Endodermal cell (in vitro differentiated cells): Measurements from ENCODE around the gene SLC5A2. TPM values are rescaled to one million over a fixed set of nuclear protein-coding genes. Genes with fewer than 3 reads are reported as not detected.
"Not testable (repeated sequence)": the region's sequence is repeated elsewhere in the genome, so short reads cannot be mapped to it uniquely, and the experiment has no call there.

Experiments
- DNase-seq: peaks from one replicate; pipeline ENCODE4 v3.0.0-alpha.2; 2017
- H3K27ac ChIP-seq: 2 replicates; pipeline ENCODE4 v1.5.1; 2013; ENCODE audit warnings: mild to moderate bottlenecking, low read depth, low read length, moderate library complexity
- H3K27me3 ChIP-seq: 2 replicates; pipeline ENCODE4 v1.6.1; 2013; ENCODE audit warnings: mild to moderate bottlenecking, low read length, moderate library complexity; ENCODE audit not compliant: insufficient read depth, control insufficient read depth, poor library complexity, severe bottlenecking
- H3K36me3 ChIP-seq: 2 replicates; pipeline ENCODE4 v1.7.0; 2013; ENCODE audit warnings: mild to moderate bottlenecking, low read length, moderate library complexity; ENCODE audit not compliant: control insufficient read depth, insufficient read depth
- H3K4me1 ChIP-seq: one replicate; pipeline ENCODE4 v1.7.0; 2013; ENCODE audit warnings: low read length; ENCODE audit not compliant: control insufficient read depth, insufficient read depth
- H3K4me3 ChIP-seq: 2 replicates; pipeline ENCODE4 v1.5.1; 2013; ENCODE audit warnings: mild to moderate bottlenecking, low read length, moderate library complexity
- H3K9ac ChIP-seq: 2 replicates; pipeline ENCODE4 v1.6.1; 2013; ENCODE audit warnings: mild to moderate bottlenecking, low read length, moderate library complexity; ENCODE audit not compliant: poor library complexity, severe bottlenecking; ENCODE audit errors: extremely low read depth
- H3K9me3 ChIP-seq: 2 replicates; pipeline ENCODE4 v1.6.1; 2013; ENCODE audit warnings: mild to moderate bottlenecking, low read length, moderate library complexity; ENCODE audit not compliant: control insufficient read depth
- H3K27ac Mint-ChIP-seq: 2 replicates; pipeline ENCODE4 v1.8.0; 2020; ENCODE audit warnings: mixed read lengths
- H3K27me3 Mint-ChIP-seq: 2 replicates; pipeline ENCODE4 v1.8.0; 2021; ENCODE audit warnings: mild to moderate bottlenecking, mixed read lengths; ENCODE audit not compliant: insufficient read depth
- H3K36me3 Mint-ChIP-seq: 2 replicates; pipeline ENCODE4 v1.8.0; 2020; ENCODE audit warnings: low read depth, mixed read lengths
- H3K4me1 Mint-ChIP-seq: 2 replicates; pipeline ENCODE4 v1.8.0; 2020; ENCODE audit warnings: mixed read lengths
- H3K4me3 Mint-ChIP-seq: 2 replicates; pipeline ENCODE4 v1.8.0; 2020; ENCODE audit warnings: mild to moderate bottlenecking, moderate library complexity, mixed read lengths
- H3K9me3 Mint-ChIP-seq: 2 replicates; pipeline ENCODE4 v1.8.0; 2020; ENCODE audit warnings: mild to moderate bottlenecking, mixed read lengths
- WGBS, 2 experiments: methylation state at CpG; one replicate each; pipeline versions ENCODE4 v1.1.5 to v1.1.7; 2013; ENCODE audit warnings: missing lambda C conversion rate in 2 of 2, mixed read lengths in 1 of 2; ENCODE audit not compliant: insufficient coverage in 1 of 2, insufficient read length in 1 of 2; 5-methylcytosine and 5-hydroxymethylcytosine counted together
- total RNA-seq, 2 donors: library from RNA; stranded (reverse); fragmentation: NEBNext Ultra II Directional in 1 of 2; extraction: Animal tissue kit (Norgen Biotek cat#: 25700) in 1 of 2; gene quantifications; 2 replicates in 1 of 2; 3 replicates in 1 of 2; pipeline ENCODE4 v1.2.1, GENCODE V29; 2021
- TF ChIP-seq, protein P1 (sequence below): fragments of 200-600 bp; sonication (generic); conservative IDR thresholded peaks from 2 replicates; pipeline ENCODE4 v1.5.0; 2021; ENCODE audit warnings: antibody characterized with exemption, mild to moderate bottlenecking

The SLC5A2 gene
- total RNA-seq, 2 donors from 2014 or later = 0.22 to 0.24 TPM

DNA sequence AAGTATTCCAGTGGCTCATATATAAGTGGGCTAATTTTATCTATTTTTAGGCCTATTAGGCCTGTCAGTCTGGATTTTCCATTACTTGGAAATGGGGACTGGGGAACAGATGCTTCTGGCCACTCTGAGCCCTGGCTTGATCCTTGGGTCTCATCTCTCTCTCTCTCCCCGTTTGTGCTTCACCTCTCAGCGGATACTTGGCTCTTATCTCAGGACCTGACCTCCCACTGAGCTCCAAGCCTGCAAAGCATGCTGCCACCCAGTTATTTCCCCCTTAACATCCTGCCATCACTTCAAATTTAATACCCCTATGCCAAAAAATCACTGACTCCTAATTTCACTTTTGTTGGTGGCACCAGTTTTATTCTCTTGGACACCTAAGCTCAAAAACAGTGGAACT, 44.5 kb upstream of the SLC5A2 start:
- no peaks in the 10 kb centered on the region for H3K36me3 Mint-ChIP-seq
- Histone ChIP-seq H3K9me3 (no peaks in the 10 kb centered on the region), H3K27ac (no peak overlapping the region), H3K4me3 (no peak overlapping the region), H3K4me1 (no peaks in the 10 kb centered on the region), H3K36me3 (no peaks in the 10 kb centered on the region), H3K27me3 (no peaks in the 10 kb centered on the region), H3K9ac (no peak overlapping the region)
- 26 to 52% methylated on average over 2 of the region's 2 CpGs for WGBS, 2 experiments
- peak; percentile 63 for DNase-seq
- peaks cover 17% of the 10 kb centered on the region for H3K27me3 Mint-ChIP-seq
- H3K4me1 Mint-ChIP-seq = peaks cover 5% of the 10 kb centered on the region
- H3K4me3 Mint-ChIP-seq = no peak overlapping the region
- no peaks in the 10 kb centered on the region for H3K9me3 Mint-ChIP-seq
- TF ChIP-seq, protein P1, sequence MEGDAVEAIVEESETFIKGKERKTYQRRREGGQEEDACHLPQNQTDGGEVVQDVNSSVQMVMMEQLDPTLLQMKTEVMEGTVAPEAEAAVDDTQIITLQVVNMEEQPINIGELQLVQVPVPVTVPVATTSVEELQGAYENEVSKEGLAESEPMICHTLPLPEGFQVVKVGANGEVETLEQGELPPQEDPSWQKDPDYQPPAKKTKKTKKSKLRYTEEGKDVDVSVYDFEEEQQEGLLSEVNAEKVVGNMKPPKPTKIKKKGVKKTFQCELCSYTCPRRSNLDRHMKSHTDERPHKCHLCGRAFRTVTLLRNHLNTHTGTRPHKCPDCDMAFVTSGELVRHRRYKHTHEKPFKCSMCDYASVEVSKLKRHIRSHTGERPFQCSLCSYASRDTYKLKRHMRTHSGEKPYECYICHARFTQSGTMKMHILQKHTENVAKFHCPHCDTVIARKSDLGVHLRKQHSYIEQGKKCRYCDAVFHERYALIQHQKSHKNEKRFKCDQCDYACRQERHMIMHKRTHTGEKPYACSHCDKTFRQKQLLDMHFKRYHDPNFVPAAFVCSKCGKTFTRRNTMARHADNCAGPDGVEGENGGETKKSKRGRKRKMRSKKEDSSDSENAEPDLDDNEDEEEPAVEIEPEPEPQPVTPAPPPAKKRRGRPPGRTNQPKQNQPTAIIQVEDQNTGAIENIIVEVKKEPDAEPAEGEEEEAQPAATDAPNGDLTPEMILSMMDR = no peak
- no peak overlapping the region for H3K27ac Mint-ChIP-seq

DNA sequence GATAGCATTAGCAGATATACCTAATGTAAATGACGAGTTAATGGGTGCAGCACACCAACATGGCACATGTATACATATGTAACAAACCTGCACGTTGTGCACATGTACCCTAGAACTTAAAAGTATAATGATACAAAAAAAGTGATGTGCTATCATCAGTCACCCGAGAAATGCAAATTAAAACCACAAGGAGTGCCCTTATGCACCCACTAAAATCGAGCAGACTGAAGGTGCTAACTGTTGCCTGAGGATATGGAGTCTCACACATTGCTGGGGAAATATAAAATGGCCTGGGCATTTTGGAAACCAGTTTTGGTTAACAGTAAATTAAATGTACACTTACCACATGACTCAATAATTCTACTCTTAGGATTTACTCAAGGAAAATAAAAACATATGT, 43.9 kb upstream of the SLC5A2 start:
- 86 to 93% methylated on average over 2 of the region's 4 CpGs for WGBS, 2 experiments
- H3K9me3 Mint-ChIP-seq, H3K9me3 ChIP-seq, H3K27ac ChIP-seq, H3K27me3 ChIP-seq, H3K4me3 ChIP-seq, H3K36me3 ChIP-seq, H3K4me3 Mint-ChIP-seq, DNase-seq, H3K4me1 ChIP-seq, H3K4me1 Mint-ChIP-seq, H3K27ac Mint-ChIP-seq, H3K9ac ChIP-seq, H3K36me3 Mint-ChIP-seq: not testable (repeated sequence)
- peaks cover 15% of the 10 kb centered on the region for H3K27me3 Mint-ChIP-seq

DNA sequence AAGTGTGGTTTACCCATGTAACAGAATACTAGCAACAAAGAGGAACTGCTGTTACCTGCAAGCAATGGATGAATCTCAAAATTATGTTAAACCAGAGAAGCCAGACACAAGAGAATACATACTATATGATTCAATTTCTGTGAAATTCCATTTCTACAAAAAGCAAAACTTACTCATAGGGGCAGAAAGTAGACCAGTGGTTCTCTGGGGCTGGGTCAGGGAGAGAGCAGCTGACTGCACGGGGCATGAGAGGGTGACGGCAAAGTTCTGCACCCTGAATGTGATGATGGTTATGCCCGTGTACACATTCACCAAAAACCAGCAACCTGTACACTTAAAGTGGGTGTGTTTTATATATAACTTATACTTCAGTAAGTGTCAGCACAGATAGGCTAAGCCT, 43.4 kb upstream of the SLC5A2 start:
- Mint-ChIP-seq H3K36me3 (no peaks in the 10 kb centered on the region), H3K27me3 (peaks cover 17% of the 10 kb centered on the region), H3K27ac (no peak overlapping the region), H3K9me3 (no peaks in the 10 kb centered on the region), H3K4me3 (no peak overlapping the region), H3K4me1 (peaks cover 5% of the 10 kb centered on the region)
- Histone ChIP-seq H3K4me3 (no peak overlapping the region), H3K36me3 (no peaks in the 10 kb centered on the region), H3K9me3 (no peaks in the 10 kb centered on the region), H3K4me1 (no peaks in the 10 kb centered on the region), H3K27ac (no peak overlapping the region), H3K27me3 (no peaks in the 10 kb centered on the region), H3K9ac (no peak overlapping the region)
- TF ChIP-seq, protein P1 = no peak
- 100% methylated on average over 2 of the region's 3 CpGs; no CpG with 5 or more reads in 1 of the 2 experiments for WGBS, 2 experiments
- no peak for DNase-seq

DNA sequence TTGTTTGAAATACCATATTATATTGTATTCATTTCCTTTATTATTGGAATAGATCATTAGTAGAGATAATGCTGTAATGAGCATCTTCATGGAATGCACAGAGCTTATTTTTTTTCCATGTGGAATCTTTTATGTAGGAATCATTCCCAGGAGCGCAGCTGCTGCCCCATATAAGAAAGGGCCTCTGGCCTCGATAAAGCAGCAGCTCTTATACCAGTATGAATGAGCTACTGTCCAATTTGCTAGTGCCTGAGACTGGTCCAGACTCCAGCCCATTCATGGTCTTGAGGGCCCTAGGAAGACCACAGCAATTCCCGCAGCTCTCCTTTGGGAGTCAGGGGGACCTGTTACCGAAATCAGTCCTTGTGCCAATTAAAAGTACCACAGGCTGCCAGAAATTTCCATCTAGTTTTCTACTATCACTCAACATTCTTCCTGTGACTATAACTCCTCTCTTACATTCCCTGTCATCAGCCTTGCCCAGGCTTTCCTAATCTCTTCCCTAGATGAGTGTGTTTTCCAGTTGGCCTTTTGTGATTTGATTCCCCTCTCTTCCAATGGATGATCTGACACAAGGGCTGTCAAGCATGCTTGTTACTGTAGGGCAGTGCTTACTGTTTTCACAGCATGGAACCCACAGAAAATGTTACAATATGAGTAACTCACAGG, 42.3 kb upstream of the SLC5A2 start:
- peaks cover 17% of the 10 kb centered on the region for H3K27me3 Mint-ChIP-seq
- H3K4me3 Mint-ChIP-seq = no peak overlapping the region
- H3K4me1 ChIP-seq = no peaks in the 10 kb centered on the region
- no peaks in the 10 kb centered on the region for H3K9me3 ChIP-seq
- no peaks in the 10 kb centered on the region for H3K9me3 Mint-ChIP-seq
- H3K27me3 ChIP-seq = no peaks in the 10 kb centered on the region
- no peak overlapping the region for H3K27ac Mint-ChIP-seq
- H3K4me3 ChIP-seq = no peak overlapping the region
- H3K36me3 ChIP-seq = no peaks in the 10 kb centered on the region
- WGBS, 2 experiments = 81 to 94% methylated on average over 4 of the region's 4 CpGs
- no peak overlapping the region for H3K9ac ChIP-seq
- DNase-seq = no peak
- TF ChIP-seq, protein P1 = no peak
- H3K27ac ChIP-seq = no peak overlapping the region
- no peaks in the 10 kb centered on the region for H3K36me3 Mint-ChIP-seq
- H3K4me1 Mint-ChIP-seq = peaks cover 5% of the 10 kb centered on the region
